Lung (tissue), 12 donors: ENCODE measurements around the gene METRNL. TPM values are rescaled to one million over a fixed set of nuclear protein-coding genes. Genes with fewer than 3 reads are reported as not detected.

Experiments used
- ATAC-seq: fragments of 200-7000 bp; cut with Tn5 transposase; one replicate; pipeline ENCODE4 v1.9.1; 2020; ENCODE audit warnings: moderate number of reproducible peaks; ENCODE audit not compliant: insufficient read depth, low FRiP score
- DNase-seq, 3 donors: peaks; one replicate each; pipeline ENCODE4 v3.0.0-alpha.2; 2013 to 2017
- H3K27ac ChIP-seq, 2 donors: one replicate each; pipeline ENCODE4 v1.5.1; 2013; ENCODE audit warnings: mild to moderate bottlenecking in 2 of 2, moderate library complexity in 2 of 2, control low read depth in 1 of 2, inconsistent platforms in 1 of 2, low read depth in 1 of 2, low read length in 1 of 2
- H3K27me3 ChIP-seq, 3 donors: one replicate each; pipeline ENCODE4 v1.5.1; 2013; ENCODE audit warnings: low read length in 2 of 3; ENCODE audit not compliant: control insufficient read depth in 3 of 3, insufficient read depth in 3 of 3
- H3K36me3 ChIP-seq, 4 donors: one replicate each; pipeline ENCODE4 v1.5.1; 2013; ENCODE audit warnings: low read length in 4 of 4, mild to moderate bottlenecking in 1 of 4, moderate library complexity in 1 of 4; ENCODE audit not compliant: control insufficient read depth in 4 of 4, insufficient read depth in 4 of 4
- H3K4me1 ChIP-seq, 5 donors: one replicate each; pipeline ENCODE4 v1.5.1; 2013; ENCODE audit warnings: low read length in 5 of 5, mild to moderate bottlenecking in 2 of 5, moderate library complexity in 1 of 5; ENCODE audit not compliant: control insufficient read depth in 5 of 5, insufficient read depth in 5 of 5
- H3K4me3 ChIP-seq: one replicate; pipeline ENCODE4 v1.5.1; 2013; ENCODE audit warnings: mild to moderate bottlenecking, control low read depth, moderate library complexity
- H3K9ac ChIP-seq, 2 donors: one replicate each; pipeline ENCODE4 v1.5.1; 2013; ENCODE audit warnings: low read length in 2 of 2, control low read depth in 1 of 2; ENCODE audit not compliant: insufficient read depth in 1 of 2
- H3K9me3 ChIP-seq, 4 donors: one replicate each; pipeline ENCODE4 v1.5.1; 2013; ENCODE audit warnings: low read length in 3 of 4, mild to moderate bottlenecking in 1 of 4, moderate library complexity in 1 of 4; ENCODE audit not compliant: control insufficient read depth in 4 of 4, insufficient read depth in 3 of 4
- WGBS, 2 donors: extraction: QIAGEN DNeasy Blood & Tissue Kit; methylation state at CpG; one replicate each; pipeline ENCODE4 v1.1.7; 2013; 5-methylcytosine and 5-hydroxymethylcytosine counted together
- polyA plus RNA-seq, 2 donors: library from polyadenylated mRNA; stranded (reverse); fragments of 200-250 nt; gene quantifications; one replicate each; pipeline ENCODE4 v1.2.1, GENCODE V29; 2013
- total RNA-seq, 2 donors: library from RNA; depleted of rRNA in 1 of 2; stranded (reverse); fragments of >200 nt in 1 of 2; gene quantifications; one replicate each; pipeline ENCODE4 v1.2.1, GENCODE V29; 2014 to 2021
- TF ChIP-seq, protein P1 (sequence below): IDR thresholded peaks from 2 replicates; pipeline ENCODE4 v1.5.1; 2012; ENCODE audit warnings: mild to moderate bottlenecking; ENCODE audit errors: control extremely low read depth, extremely low read depth
- donor health status: control.
- donor health status: control.
- donor health status: Bipolar disorder and iron deficiency.
- donor health status: healthy.
- donor health status: DM: yes; HTN: yes; CAD: no.

The METRNL gene
- total and polyA plus RNA-seq, 4 donors: 48.2 to 181 (median 65.0) TPM

- no peak overlapping the region for H3K9ac ChIP-seq
- peaks cover 0 to 29% (median 0%) of the 10 kb centered on the region in 4 donors for H3K36me3 ChIP-seq
- H3K27me3 ChIP-seq: no peaks in the 10 kb centered on the region
- TF ChIP-seq, protein P1, sequence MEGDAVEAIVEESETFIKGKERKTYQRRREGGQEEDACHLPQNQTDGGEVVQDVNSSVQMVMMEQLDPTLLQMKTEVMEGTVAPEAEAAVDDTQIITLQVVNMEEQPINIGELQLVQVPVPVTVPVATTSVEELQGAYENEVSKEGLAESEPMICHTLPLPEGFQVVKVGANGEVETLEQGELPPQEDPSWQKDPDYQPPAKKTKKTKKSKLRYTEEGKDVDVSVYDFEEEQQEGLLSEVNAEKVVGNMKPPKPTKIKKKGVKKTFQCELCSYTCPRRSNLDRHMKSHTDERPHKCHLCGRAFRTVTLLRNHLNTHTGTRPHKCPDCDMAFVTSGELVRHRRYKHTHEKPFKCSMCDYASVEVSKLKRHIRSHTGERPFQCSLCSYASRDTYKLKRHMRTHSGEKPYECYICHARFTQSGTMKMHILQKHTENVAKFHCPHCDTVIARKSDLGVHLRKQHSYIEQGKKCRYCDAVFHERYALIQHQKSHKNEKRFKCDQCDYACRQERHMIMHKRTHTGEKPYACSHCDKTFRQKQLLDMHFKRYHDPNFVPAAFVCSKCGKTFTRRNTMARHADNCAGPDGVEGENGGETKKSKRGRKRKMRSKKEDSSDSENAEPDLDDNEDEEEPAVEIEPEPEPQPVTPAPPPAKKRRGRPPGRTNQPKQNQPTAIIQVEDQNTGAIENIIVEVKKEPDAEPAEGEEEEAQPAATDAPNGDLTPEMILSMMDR: no peak
- peaks cover 0 to 47% (median 23%) of the 10 kb centered on the region in 5 donors for H3K4me1 ChIP-seq
- DNase-seq: no peak
- H3K27ac ChIP-seq: no peak overlapping the region
- no peak for ATAC-seq
- WGBS, 2 donors: 80 to 86% methylated on average over 18 of the region's 18 CpGs
- no peak overlapping the region for H3K4me3 ChIP-seq
- no peaks in the 10 kb centered on the region for H3K9me3 ChIP-seq
Observed at GRCh38 chr17:83086199-83086880, 6.9 kb downstream of the METRNL start.

DNA sequence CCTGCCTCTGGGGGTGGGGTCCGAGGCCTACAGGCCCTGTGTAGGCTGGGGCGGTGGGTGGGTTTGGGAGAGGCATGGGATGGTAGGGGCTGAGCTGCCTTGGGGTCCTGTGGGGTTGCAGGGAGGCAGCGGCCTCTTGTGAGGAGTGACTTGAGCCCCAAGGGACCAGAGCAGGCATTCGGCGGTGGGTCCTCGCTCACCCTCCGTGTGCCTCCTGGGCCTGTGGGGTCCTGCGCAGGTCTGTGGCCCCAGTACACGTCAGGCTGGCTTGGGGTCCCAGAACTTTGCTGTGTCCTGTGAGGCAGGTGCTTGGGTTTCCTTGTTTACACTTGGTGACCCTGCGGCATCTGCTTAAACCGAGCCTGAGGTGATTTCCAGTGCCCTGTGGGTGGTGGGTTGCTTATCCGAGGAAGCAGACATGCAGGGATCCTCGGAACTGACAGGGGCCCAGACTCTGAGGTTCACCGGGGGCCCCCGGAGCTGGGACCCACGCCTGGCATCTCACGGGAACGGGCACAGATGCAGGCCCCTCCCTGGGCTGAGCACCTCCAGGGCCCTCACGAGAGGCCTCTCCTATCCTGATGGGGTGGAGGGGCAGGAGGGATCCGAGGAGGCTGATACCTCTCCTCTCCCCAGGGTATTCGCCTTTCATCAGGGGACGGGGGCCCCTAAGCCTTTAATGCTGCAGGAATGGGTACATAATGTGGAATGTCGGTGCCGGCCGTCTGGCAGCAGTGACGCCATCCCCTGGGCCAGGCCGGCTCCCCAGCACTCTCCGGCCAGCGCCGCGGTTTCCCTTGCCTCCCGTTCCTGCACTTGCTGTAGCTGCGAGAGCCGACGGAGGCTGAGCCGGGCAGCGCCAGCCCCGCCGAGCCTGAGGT lies 7.7 kb downstream of the METRNL start:
- H3K4me1 ChIP-seq: peaks cover 0 to 46% (median 18%) of the 10 kb centered on the region in 5 donors

GRCh38 chr17:83087788-83088360 lies 8.5 kb downstream of the METRNL start:
- WGBS, 2 donors: 93 to 94% methylated on average over 30 to 31 of the region's 31 CpGs
- ATAC-seq: no peak
- peaks cover 0 to 43% (median 17%) of the 10 kb centered on the region in 5 donors for H3K4me1 ChIP-seq

More for the DNA sequence above, 7.7 kb downstream of the METRNL start:
- DNase-seq (no peak), ATAC-seq (no peak)
- no peak overlapping the region for H3K27ac ChIP-seq
- no peak overlapping the region for H3K4me3 ChIP-seq
- no peak overlapping the region for H3K9ac ChIP-seq
- WGBS, 2 donors: 94 to 97% methylated on average over 38 to 39 of the region's 39 CpGs
- H3K27me3 ChIP-seq: no peaks in the 10 kb centered on the region
- H3K9me3 ChIP-seq: no peaks in the 10 kb centered on the region
- TF ChIP-seq, protein P1: no peak
- H3K36me3 ChIP-seq: peaks cover 0 to 29% (median 0%) of the 10 kb centered on the region in 4 donors

More at GRCh38 chr17:83087788-83088360, 8.5 kb downstream of the METRNL start:
- H3K4me3 ChIP-seq: no peak overlapping the region
- H3K36me3 ChIP-seq: peaks cover 0 to 29% (median 0%) of the 10 kb centered on the region in 4 donors
- no peaks in the 10 kb centered on the region for H3K9me3 ChIP-seq
- no peak for DNase-seq
- TF ChIP-seq, protein P1: no peak
- H3K27ac ChIP-seq: no peak overlapping the region
- H3K27me3 ChIP-seq: no peaks in the 10 kb centered on the region
- no peak overlapping the region for H3K9ac ChIP-seq
